Endothelial cell of umbilical vein (primary cell): ENCODE data around the gene ST6GALNAC2. TPM values are rescaled to one million over a fixed set of nuclear protein-coding genes. Genes with fewer than 3 reads are reported as not detected.

Experiments
- BruUV-seq: library from RNA; stranded (reverse); fragments of 400-500 nt; replicated peaks from 2 replicates; lab custom pipeline; 2021; lab: Mats Ljungman, UMichigan
- CTCF ChIA-PET: fragments of 300-600, 350-600 bp; sonication (Branson Sonifier 250); formaldehyde crosslinking; loops from one replicate; lab custom pipeline; 2021; ENCODE audit warnings: antibody characterized with exemption, inconsistent platforms; lab: Charles Lee
- POLR2A ChIA-PET: fragments of 300-600, 350-600 bp; sonication (Branson Sonifier 250); formaldehyde crosslinking; loops from one replicate; lab custom pipeline; 2021; ENCODE audit warnings: antibody characterized with exemption, inconsistent platforms; lab: Charles Lee
- DNase-seq: peaks from one replicate; pipeline ENCODE4 v3.0.0-alpha.2; 2011; ENCODE audit warnings: low read depth, low spot score
- FAIRE-seq: peaks from 2 replicates; lab custom pipeline; 2011; peaks lifted over from hg19 to GRCh38; lab: Jason Lieb, UNC
- H2AFZ ChIP-seq: 2 replicates; pipeline ENCODE4 v1.6.0; 2012; ENCODE audit warnings: low read depth, low read length, control low read depth, inconsistent platforms
- H3K27ac ChIP-seq: 2 replicates; pipeline ENCODE4 v1.5.1; 2011; ENCODE audit warnings: low read depth, mild to moderate bottlenecking, control low read depth, low read length, moderate library complexity; ENCODE audit not compliant: insufficient read depth
- H3K27me3 ChIP-seq, 2 experiments: 2 replicates each; pipeline versions ENCODE4 v1.6.0 to v1.6.1; 2011; ENCODE audit warnings: low read length in 2 of 2, mixed read lengths in 1 of 2; ENCODE audit not compliant: control insufficient read depth in 2 of 2, insufficient read depth in 2 of 2
- H3K36me3 ChIP-seq, 2 experiments: 2 replicates in 1 of 2; 3 replicates in 1 of 2; pipeline ENCODE4 v1.5.1; 2011; ENCODE audit warnings: low read length in 2 of 2, mild to moderate bottlenecking in 1 of 2, moderate library complexity in 1 of 2; ENCODE audit not compliant: control insufficient read depth in 2 of 2, insufficient read depth in 2 of 2; ENCODE audit errors: extremely low read depth in 1 of 2
- H3K4me1 ChIP-seq: 3 replicates; pipeline ENCODE4 v1.5.1; 2011; ENCODE audit warnings: mild to moderate bottlenecking, low read length; ENCODE audit not compliant: control insufficient read depth, insufficient read depth; ENCODE audit errors: extremely low read depth
- H3K4me2 ChIP-seq: 2 replicates; pipeline ENCODE4 v1.6.1; 2011; ENCODE audit warnings: low read length, control low read depth, mixed read lengths; ENCODE audit not compliant: insufficient read depth
- H3K4me3 ChIP-seq, 3 experiments: fragments of 200-600 bp in 1 of 3; sonication (generic), shearing (Covaris generic) in 1 of 3; replicated peaks in 1 of 3; 2 replicates each; pipeline ENCODE4 v1.5.1; 2011 to 2016; ENCODE audit warnings: control low read depth in 3 of 3, low read length in 3 of 3, mild to moderate bottlenecking in 2 of 3, inconsistent platforms in 1 of 3, low read depth in 1 of 3, moderate library complexity in 1 of 3; ENCODE audit not compliant: insufficient read depth in 1 of 3
- H3K79me2 ChIP-seq: 2 replicates; pipeline ENCODE4 v1.6.0; 2012; ENCODE audit warnings: low read length, inconsistent platforms; ENCODE audit not compliant: control insufficient read depth, insufficient read depth
- H3K9ac ChIP-seq: replicated peaks from 2 replicates; pipeline ENCODE3; 2011; ENCODE audit warnings: low read length, control low read depth; ENCODE audit not compliant: insufficient read depth; ENCODE audit errors: extremely low read depth
- H3K9me1 ChIP-seq: replicated peaks from 3 replicates; pipeline ENCODE4 v1.6.0; 2011; ENCODE audit warnings: mild to moderate bottlenecking, low read length; ENCODE audit not compliant: control insufficient read depth, insufficient read depth; ENCODE audit errors: extremely low read depth
- H3K9me3 ChIP-seq: replicated peaks from 2 replicates; pipeline ENCODE4 v1.5.1; 2012; ENCODE audit warnings: low read length, inconsistent platforms; ENCODE audit not compliant: control insufficient read depth, insufficient read depth
- H4K20me1 ChIP-seq: replicated peaks from 2 replicates; pipeline ENCODE3; 2011; ENCODE audit warnings: mild to moderate bottlenecking, low read length; ENCODE audit not compliant: control insufficient read depth, insufficient read depth; ENCODE audit errors: extremely low read depth
- EZH2 ChIP-seq: IDR thresholded peaks from 2 replicates; pipeline ENCODE4 v1.6.1; 2012; ENCODE audit warnings: borderline replicate concordance, low read depth, mild to moderate bottlenecking, moderate library complexity, low read length, inconsistent platforms; ENCODE audit not compliant: severe bottlenecking
- GATA2 ChIP-seq: IDR thresholded peaks from 2 replicates; pipeline ENCODE4 v1.7.0; 2011; ENCODE audit warnings: low read depth, mild to moderate bottlenecking, moderate library complexity, mixed read lengths, low read length; ENCODE audit not compliant: insufficient read length, insufficient read depth
- MYC ChIP-seq: IDR thresholded peaks from one replicate; pipeline ENCODE4 v1.6.1; 2011; ENCODE audit warnings: mild to moderate bottlenecking, low read depth, low read length
- POLR2A ChIP-seq: IDR thresholded peaks from 2 replicates; pipeline ENCODE4 v1.6.1; 2012; ENCODE audit warnings: low read depth, mild to moderate bottlenecking, control low read depth, low read length
- POLR2AphosphoS5 ChIP-seq: IDR thresholded peaks from 2 replicates; pipeline ENCODE4 v1.6.1; 2012; ENCODE audit warnings: low read depth, mild to moderate bottlenecking, control low read depth, low read length, moderate library complexity; ENCODE audit not compliant: insufficient read depth
- dilution Hi-C: fragments of 300-500 bp; cut with MboI; formaldehyde crosslinking; loops from one replicate; pipeline ENCODE4 v1.15.0; 2019; ENCODE audit warnings: low sequenced_read_pairs; ENCODE audit not compliant: extremely low pct_ligation_motif_present
- intact Hi-C: fragments of 100-400 bp; cut with micrococcal nuclease; formaldehyde crosslinking; loops from one replicate; pipeline ENCODE4 v1.10.0; 2022
- polyA plus RNA-seq, 4 experiments: library from polyadenylated mRNA; depleted of rRNA in 3 of 4; stranded (reverse) in 3 of 4; unstranded in 1 of 4; fragments of >200 nt; gene quantifications; 2 replicates each; pipeline versions ENCODE4 v1.2.1 to v1.2.3, GENCODE V29; 2011 to 2012; ENCODE audit warnings: missing spikeins in 1 of 4
- total RNA-seq: library from RNA; stranded (reverse); gene quantifications from 2 replicates; pipeline ENCODE4 v1.2.3, GENCODE V29; 2021

ST6GALNAC2 gene
- total and polyA plus RNA-seq, 2 donors (not counting 3 experiments of a cell fraction or from before 2014, with no cell fraction given): 0.59 to 1.7 TPM

DNA sequence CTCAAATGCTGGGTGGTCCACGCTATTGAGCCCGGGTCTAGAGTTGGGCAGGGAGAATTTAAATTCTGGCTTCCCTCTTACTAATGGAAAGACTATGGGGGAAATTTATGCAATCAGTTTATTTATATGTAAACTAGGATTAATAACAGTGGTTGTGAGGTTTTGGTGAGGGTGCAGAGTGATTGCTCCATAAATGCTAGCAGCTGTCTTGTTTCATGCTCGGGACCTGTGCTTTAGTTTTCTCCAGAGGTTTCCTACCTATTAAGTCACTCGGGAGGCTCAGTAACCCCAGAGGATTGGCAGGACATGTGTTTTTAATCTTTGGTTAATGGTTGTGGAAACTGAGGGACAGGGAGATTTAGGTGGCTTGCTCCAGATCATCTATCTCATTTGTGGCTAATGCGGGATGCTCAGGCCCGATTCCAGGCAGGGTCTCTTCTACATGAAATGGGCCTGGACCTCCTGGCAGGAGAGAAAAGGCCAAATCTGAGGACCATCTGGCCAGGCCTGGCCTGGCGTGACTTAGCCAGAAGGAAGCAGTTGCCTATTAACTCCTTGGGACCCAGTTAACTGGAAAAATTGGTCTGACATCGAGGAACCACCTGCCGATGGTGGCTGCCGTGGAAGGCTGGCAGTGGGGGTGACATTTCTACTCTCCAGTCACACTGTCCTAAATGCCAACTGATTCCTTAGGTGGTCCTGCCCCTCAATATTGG, 43.8 kb downstream of the ST6GALNAC2 start:
- H3K4me1 ChIP-seq: peaks cover 6% of the 10 kb centered on the region
- peaks cover 11 to 17% of the 10 kb centered on the region in 2 experiments for H3K27me3 ChIP-seq
- POLR2A ChIA-PET: no interaction called here
- H3K9ac ChIP-seq: no peak overlapping the region
- BruUV-seq: no TSS peak
- CTCF ChIA-PET: interaction anchor here (5.6 kb wide), 1 partner anchor 18 kb away, joined by 106 read pairs; no protein-coding TSS in a partner anchor
- no peaks in the 10 kb centered on the region for H3K79me2 ChIP-seq
- H3K9me1 ChIP-seq: no peaks in the 10 kb centered on the region
- H2AFZ ChIP-seq: no peak overlapping the region
- H4K20me1 ChIP-seq: no peaks in the 10 kb centered on the region
- no peak for FAIRE-seq
- H3K4me2 ChIP-seq: no peak overlapping the region
- dilution Hi-C loops (no loop called here), intact Hi-C loops (loop anchor here (2.0 kb wide), 1 partner anchor 15 kb away; no protein-coding TSS in a partner anchor)
- H3K9me3 ChIP-seq: no peaks in the 10 kb centered on the region
- TF ChIP-seq EZH2: no peak
- no peak for TF ChIP-seq POLR2A
- no peak for TF ChIP-seq POLR2AphosphoS5
- no peak for TF ChIP-seq MYC
- TF ChIP-seq GATA2: no peak
- no peak for DNase-seq
- H3K36me3 ChIP-seq: no peaks in the 10 kb centered on the region
- H3K4me3 ChIP-seq: no peak overlapping the region
- no peak overlapping the region for H3K27ac ChIP-seq
